ENCODE measurements around the gene CMPK1. TPM values are rescaled to one million over a fixed set of nuclear protein-coding genes. Genes with fewer than 3 reads are reported as not detected.

The CMPK1 gene
- total RNA-seq, 4 donors from 2014 or later = 21.5 to 111 (median 63.6) TPM

DNA sequence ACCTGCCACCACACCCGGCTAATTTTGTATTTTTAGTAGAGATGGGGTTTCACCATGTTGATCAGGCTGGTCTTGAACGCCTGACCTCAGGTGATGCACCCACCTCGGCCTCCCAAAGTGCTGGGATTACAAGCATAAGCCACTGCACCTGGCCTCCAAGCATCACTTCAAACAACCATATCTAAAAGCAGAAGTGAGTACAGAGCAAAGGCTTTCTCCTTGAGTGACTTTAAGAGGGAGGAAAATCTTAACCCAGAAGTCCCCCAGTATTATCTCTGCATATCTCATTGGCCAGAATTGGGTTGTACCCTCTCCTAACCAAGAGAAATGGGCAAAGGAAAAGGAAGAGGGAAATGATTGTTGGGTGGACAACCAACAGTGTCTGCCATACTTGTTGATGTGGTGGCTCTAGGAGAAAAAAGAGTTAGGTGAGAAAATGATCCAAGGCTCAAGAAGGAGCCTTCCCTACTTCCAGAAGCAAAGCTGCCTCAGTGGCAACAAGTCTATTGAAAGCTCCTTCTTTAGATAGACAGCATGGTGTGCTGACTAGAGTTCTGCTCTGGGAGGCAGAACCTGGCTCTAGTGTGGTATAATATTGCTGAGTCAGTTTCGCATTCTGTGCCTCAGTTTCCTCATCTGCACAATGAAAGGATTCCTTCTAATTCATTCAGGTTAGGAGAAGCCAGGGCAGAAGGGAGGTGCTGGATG lies 65.7 kb downstream of the CMPK1 start:
- DNase-seq = no peak
- no peak for TF ChIP-seq POLR2A (IDR thresholded peaks at IDR 0.05)
- TF ChIP-seq, protein P1, sequence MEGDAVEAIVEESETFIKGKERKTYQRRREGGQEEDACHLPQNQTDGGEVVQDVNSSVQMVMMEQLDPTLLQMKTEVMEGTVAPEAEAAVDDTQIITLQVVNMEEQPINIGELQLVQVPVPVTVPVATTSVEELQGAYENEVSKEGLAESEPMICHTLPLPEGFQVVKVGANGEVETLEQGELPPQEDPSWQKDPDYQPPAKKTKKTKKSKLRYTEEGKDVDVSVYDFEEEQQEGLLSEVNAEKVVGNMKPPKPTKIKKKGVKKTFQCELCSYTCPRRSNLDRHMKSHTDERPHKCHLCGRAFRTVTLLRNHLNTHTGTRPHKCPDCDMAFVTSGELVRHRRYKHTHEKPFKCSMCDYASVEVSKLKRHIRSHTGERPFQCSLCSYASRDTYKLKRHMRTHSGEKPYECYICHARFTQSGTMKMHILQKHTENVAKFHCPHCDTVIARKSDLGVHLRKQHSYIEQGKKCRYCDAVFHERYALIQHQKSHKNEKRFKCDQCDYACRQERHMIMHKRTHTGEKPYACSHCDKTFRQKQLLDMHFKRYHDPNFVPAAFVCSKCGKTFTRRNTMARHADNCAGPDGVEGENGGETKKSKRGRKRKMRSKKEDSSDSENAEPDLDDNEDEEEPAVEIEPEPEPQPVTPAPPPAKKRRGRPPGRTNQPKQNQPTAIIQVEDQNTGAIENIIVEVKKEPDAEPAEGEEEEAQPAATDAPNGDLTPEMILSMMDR (IDR thresholded peaks at IDR 0.05) = no peak
- no peak overlapping the region for H3K4me3 ChIP-seq
- intact Hi-C loops (cut with DNase I; ENCODE audit: low total_unique reads) = no loop called here
- no peaks in the 10 kb centered on the region for H3K36me3 ChIP-seq
- no peaks in the 10 kb centered on the region for H3K9me3 ChIP-seq
- no peaks in the 10 kb centered on the region for H3K27me3 ChIP-seq
- no peaks in the 10 kb centered on the region for H3K4me1 ChIP-seq
- no peak overlapping the region for H3K27ac ChIP-seq

DNA sequence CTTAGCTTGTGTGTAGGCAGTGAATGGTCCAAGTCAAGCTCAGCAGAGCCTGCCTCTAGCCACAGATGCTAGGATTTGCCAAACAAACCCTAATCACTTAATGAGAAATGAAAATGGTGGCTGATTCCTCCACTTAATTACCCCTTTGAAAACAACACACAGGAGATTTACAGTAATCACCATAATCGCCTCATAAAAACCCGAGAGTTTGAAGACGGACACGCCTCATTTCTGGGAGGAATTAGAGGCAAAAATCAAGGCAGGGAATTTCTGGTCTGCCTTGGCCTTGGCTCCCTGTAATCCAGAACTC lies 66.2 kb downstream of the CMPK1 start:
- TF ChIP-seq, protein P1 (IDR thresholded peaks at IDR 0.05) = no peak
- no peak for TF ChIP-seq POLR2A (IDR thresholded peaks at IDR 0.05)
- intact Hi-C loops (cut with DNase I; ENCODE audit: low total_unique reads) = no loop called here
- no peaks in the 10 kb centered on the region for H3K27me3 ChIP-seq

DNA sequence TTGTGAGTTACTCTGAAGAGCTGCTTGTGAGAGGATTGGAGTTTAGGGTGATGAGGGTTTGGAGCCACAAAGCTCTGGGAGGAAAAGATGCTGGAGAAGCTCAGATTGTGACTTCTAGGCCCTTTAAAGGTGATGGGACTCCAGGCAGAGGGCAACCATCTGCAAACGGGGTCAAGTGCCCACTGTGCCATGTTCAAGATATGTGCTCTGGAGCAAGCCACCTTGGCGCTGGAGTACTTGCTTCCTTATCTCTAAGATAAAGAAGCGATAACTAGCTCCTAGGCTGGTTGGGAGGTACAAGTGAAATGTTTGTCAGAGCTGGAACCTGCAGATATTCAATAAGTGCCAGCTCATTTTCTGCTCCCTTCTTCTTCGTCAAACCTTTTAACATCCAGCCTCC lies 68.2 kb downstream of the CMPK1 start:
- Histone ChIP-seq H3K4me1 (no peaks in the 10 kb centered on the region), H3K4me3 (no peak overlapping the region), H3K27ac (no peak overlapping the region), H3K36me3 (no peaks in the 10 kb centered on the region), H3K9me3 (no peaks in the 10 kb centered on the region), H3K27me3 (no peaks in the 10 kb centered on the region)
- DNase-seq = no peak
- TF ChIP-seq POLR2A (IDR thresholded peaks at IDR 0.05) = no peak
- TF ChIP-seq, protein P1 (IDR thresholded peaks at IDR 0.05) = no peak
- intact Hi-C loops (cut with DNase I; ENCODE audit: low total_unique reads) = no loop called here

More for the DNA sequence above, 66.2 kb downstream of the CMPK1 start:
- no peak for DNase-seq
- Histone ChIP-seq H3K4me3 (no peak overlapping the region), H3K9me3 (no peaks in the 10 kb centered on the region), H3K4me1 (no peaks in the 10 kb centered on the region), H3K36me3 (no peaks in the 10 kb centered on the region), H3K27ac (no peak overlapping the region)

DNA sequence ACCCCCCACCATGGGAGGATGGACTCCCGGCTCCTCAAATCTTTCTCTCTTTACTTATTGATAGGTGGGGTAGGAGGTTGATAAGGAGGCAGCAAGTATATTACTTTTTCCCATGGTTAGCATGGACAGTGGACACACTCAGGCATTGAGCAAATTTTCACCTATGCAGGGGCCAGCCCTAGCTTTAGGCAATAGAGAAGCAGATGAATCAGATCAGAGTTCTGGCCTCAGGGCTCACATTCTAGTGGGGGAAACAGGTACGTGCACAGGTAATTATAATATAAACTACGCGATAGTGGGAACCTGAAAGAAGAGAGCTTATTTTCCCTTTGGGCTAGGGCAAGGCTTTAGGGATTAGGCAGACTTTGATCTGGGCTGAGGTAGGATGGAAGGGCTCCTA lies 69.0 kb downstream of the CMPK1 start:
- H3K27me3 ChIP-seq = no peaks in the 10 kb centered on the region
- no peaks in the 10 kb centered on the region for H3K9me3 ChIP-seq
- H3K4me3 ChIP-seq = no peak overlapping the region
- TF ChIP-seq, protein P1 (IDR thresholded peaks at IDR 0.05) = no peak
- TF ChIP-seq POLR2A (IDR thresholded peaks at IDR 0.05) = no peak
- H3K36me3 ChIP-seq = no peaks in the 10 kb centered on the region
- no peak overlapping the region for H3K27ac ChIP-seq
- intact Hi-C loops (cut with DNase I; ENCODE audit: low total_unique reads) = no loop called here
- H3K4me1 ChIP-seq = no peaks in the 10 kb centered on the region
- no peak for DNase-seq

DNA sequence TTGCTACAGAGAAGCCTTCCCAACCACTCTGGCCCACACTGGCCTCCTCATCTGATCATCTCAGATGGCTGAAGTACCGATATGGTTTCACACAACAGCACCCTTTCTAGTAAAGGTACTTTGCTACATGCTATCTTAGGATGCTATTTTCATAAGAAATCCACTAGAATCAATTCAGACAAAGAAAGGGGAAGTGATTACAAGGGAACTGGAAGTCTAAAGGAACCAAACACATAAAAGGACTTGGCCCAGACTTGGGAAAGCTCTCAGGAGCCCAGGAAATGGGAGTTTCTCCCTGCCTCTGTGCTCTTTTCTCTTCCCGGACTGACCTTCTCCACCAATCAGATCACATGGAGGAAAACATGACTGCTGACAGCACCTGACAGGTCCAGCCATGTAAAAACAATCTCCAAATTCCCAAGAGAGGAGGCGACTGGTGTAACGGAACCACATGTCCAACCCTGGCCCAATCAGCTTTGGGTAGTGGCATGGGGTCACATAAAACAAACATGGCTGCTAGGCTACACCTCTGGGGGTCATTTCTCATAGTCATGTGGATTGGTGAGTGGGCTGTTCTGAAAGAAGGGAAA lies 69.8 kb downstream of the CMPK1 start:
- Histone ChIP-seq H3K36me3 (no peaks in the 10 kb centered on the region), H3K27ac (no peak overlapping the region), H3K4me3 (no peak overlapping the region), H3K27me3 (no peaks in the 10 kb centered on the region), H3K9me3 (no peaks in the 10 kb centered on the region), H3K4me1 (no peaks in the 10 kb centered on the region)
- no peak for DNase-seq
- intact Hi-C loops (cut with DNase I; ENCODE audit: low total_unique reads) = no loop called here
- TF ChIP-seq, protein P1 (IDR thresholded peaks at IDR 0.05) = no peak
- TF ChIP-seq POLR2A (IDR thresholded peaks at IDR 0.05) = no peak
